ENCODE data around the gene COLGALT1.
"Not testable (repeated sequence)": the region's sequence is repeated elsewhere in the genome, so short reads cannot be mapped to it uniquely, and the experiment has no call there.

COLGALT1 gene

DNA sequence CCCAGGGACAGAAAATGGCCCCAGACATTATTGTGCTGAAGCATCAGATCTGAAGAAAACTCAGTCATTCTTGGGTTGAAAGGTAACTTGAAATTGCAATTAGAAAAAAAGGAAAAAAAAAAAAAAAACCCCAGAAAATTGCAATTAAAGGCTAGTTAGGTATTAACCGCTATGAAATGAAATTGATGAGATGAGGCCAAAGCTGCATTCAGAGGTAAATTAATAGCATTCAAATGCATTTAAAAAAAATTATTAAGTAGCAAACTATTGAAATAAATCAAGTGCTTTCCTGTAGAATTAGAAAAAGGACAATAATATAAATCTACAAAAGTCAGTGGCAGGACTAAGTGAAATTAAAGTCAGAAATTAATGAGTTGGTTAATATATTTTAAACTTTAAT, 37.6 kb upstream of the COLGALT1 start:
- no peak for DNase-seq (ENCODE audit: low read depth)
- no peak overlapping the region for H3K4me3 ChIP-seq (ENCODE audit: low read depth, low read length)

DNA sequence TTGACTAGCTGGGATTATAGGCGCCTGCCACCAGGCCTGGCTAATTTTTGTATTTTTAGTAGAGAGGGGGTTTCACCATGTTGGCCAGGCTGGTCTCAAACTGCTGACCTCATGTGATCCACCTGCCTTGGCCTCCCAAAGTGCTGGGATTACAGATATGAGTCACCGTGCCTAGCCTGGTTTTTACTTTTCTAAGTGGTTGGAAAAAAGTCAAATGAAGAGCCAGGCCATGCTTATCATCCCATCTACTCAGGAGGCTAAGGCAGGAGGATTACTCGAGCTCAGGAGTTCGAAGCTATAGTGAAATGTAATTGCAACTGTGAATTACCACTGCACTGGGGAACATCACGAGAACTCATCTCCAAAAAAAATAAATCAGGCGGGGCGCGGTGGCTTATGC, 36.8 kb upstream of the COLGALT1 start:
- DNase-seq (ENCODE audit: low read depth); H3K4me3 ChIP-seq (ENCODE audit: low read depth, low read length): not testable (repeated sequence)

More for the DNA sequence above, 37.6 kb upstream of the COLGALT1 start:
- TF ChIP-seq, protein P1, sequence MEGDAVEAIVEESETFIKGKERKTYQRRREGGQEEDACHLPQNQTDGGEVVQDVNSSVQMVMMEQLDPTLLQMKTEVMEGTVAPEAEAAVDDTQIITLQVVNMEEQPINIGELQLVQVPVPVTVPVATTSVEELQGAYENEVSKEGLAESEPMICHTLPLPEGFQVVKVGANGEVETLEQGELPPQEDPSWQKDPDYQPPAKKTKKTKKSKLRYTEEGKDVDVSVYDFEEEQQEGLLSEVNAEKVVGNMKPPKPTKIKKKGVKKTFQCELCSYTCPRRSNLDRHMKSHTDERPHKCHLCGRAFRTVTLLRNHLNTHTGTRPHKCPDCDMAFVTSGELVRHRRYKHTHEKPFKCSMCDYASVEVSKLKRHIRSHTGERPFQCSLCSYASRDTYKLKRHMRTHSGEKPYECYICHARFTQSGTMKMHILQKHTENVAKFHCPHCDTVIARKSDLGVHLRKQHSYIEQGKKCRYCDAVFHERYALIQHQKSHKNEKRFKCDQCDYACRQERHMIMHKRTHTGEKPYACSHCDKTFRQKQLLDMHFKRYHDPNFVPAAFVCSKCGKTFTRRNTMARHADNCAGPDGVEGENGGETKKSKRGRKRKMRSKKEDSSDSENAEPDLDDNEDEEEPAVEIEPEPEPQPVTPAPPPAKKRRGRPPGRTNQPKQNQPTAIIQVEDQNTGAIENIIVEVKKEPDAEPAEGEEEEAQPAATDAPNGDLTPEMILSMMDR (IDR thresholded peaks at IDR 0.05; ENCODE audit: insufficient read depth, low read depth, low read length, missing control alignments): no peak

DNA sequence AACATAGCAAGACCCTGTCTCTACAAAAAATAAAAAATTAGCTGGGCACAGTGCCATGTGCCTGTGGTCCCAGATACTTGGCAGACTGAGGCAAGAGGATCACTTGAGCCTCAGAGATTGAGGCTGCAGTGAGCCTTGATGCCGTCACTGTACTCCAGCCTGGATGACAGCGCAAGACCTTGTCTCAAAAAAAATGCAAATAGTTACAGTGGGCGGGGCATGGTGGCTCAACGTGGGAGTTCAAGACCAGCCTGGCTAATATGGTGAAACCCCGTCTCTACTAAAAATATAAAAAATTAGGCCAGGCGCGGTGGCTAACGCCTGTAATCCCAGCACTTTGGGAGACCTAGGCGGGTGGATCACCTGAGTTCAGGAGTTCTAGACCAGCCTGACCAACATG, 35.5 kb upstream of the COLGALT1 start:
- no peak overlapping the region for H3K4me3 ChIP-seq (ENCODE audit: low read depth, low read length)
- no peak for DNase-seq (ENCODE audit: low read depth)

DNA sequence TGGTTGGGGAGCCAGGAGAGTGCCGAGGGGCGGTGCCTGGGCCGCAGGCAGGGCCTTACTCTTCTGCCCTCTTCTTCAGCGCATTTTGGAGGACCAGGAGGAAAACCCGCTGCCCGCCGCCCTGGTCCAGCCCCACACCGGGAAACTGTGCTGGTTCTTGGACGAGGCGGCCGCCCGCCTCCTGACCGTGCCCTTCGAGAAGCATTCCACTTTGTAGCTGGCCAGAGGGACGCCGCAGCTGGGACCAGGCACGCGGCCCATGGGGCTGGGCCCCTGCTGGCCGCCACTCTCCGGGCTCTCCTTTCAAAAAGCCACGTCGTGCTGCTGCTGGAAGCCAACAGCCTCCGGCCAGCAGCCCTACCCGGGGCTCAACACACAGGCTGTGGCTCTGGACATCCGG, 34.6 kb upstream of the COLGALT1 start:
- no peak for DNase-seq (ENCODE audit: low read depth)
- TF ChIP-seq, protein P1 (IDR thresholded peaks at IDR 0.05; ENCODE audit: insufficient read depth, low read depth, low read length, missing control alignments): no peak
- no peak overlapping the region for H3K4me3 ChIP-seq (ENCODE audit: low read depth, low read length)

More for the DNA sequence above, 35.5 kb upstream of the COLGALT1 start:
- TF ChIP-seq, protein P1 (IDR thresholded peaks at IDR 0.05; ENCODE audit: insufficient read depth, low read depth, low read length, missing control alignments): no peak

DNA sequence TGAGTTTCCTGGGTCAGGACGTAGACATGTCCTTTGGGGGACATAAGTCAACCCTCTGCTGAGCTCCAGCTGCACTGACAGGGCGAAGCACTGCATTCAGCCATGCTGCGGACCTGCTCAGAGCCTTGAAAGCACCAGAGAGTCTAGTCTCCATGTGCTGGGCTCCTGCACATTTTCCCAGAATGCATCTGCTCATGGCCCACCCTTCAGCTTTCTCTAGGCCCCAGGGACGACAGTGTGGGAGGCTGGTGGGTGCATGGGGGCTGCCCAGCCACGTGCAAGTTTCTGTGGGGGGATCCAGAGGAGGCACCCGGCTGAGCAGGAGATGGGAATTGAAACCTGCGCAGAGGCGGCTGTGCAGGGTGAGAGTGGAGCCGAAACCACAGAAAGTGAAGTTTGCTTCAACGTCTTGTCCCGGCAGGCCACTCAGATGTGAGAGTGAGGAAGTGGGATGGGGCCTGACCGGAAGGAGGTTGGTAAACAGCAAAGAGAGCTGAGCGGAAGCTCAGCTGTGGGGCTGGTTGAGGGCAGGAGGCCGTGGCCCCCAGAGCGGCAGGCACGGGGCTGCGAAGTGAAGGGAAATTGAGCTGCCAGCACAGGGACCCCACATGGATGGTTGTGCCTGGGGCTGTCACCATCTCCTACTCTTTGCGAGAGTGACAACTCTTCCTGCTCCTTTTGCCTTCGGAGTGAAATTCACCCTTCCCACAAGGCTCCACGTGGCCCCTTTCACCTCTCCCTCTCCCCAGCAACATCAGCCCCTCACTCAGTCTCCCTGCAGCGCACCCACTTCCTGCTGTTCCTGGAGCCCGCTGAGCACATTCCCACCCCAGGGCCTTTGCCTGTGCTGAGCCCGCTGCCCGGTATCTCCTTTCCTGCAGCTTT, 32.2 kb upstream of the COLGALT1 start:
- peak; percentile 97 for DNase-seq (ENCODE audit: low read depth)
- H3K4me3 ChIP-seq (ENCODE audit: low read depth, low read length): peak overlapping the region; percentile 34
- TF ChIP-seq, protein P1 (IDR thresholded peaks at IDR 0.05; ENCODE audit: insufficient read depth, low read depth, low read length, missing control alignments): no peak

DNA sequence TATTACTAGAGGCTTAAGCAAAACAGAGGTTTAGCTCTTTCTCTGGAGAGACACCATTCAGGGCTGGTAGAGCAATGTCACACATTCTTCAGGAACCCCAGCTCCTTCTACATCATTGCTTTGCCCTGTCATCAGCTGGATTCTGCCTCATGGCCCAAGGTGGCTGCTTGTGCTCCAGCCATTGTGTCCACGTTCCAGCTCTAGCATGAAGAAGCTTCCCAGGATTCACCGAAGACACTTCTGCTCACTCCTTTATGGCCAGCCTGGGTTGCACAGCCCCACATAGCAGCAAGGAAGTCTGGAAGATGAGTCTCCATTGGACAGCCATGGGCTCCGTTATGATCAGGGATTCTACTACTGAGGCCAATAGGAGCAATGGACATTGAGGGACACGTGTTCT, 30.8 kb upstream of the COLGALT1 start:
- TF ChIP-seq, protein P1 (IDR thresholded peaks at IDR 0.05; ENCODE audit: insufficient read depth, low read depth, low read length, missing control alignments): no peak
- DNase-seq (ENCODE audit: low read depth): no peak
- no peak overlapping the region for H3K4me3 ChIP-seq (ENCODE audit: low read depth, low read length)

DNA sequence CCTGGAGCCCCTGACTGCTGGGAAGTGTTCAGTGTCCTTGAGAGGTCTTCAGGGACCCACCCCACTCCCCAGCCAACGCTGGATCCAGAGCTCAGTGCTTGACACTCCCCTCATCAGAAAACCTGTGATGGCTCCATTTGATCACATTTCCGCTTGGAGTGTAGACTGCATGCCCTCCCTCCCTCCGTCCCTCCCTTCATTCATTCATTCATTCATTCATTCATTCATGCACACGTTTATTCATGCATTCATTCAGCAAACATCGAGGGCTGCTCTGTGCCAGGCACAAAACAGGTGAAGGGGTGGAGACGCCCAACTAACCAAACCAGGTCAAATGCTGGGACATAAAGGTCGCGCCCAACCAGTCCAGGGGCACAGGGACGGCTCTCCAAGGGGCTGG, 30.3 kb upstream of the COLGALT1 start:
- TF ChIP-seq, protein P1 (IDR thresholded peaks at IDR 0.05; ENCODE audit: insufficient read depth, low read depth, low read length, missing control alignments): no peak
- DNase-seq (ENCODE audit: low read depth): no peak
- H3K4me3 ChIP-seq (ENCODE audit: low read depth, low read length): no peak overlapping the region

All from GM12865 (cell line).